ENCODE data around the gene FOXK2. TPM values are rescaled to one million over a fixed set of nuclear protein-coding genes. Genes with fewer than 3 reads are reported as not detected.
A peak's percentile ranks its signal among the peaks of the same experiment; 100 is the strongest.
"Not testable (repeated sequence)": the region's sequence is repeated elsewhere in the genome, so short reads cannot be mapped to it uniquely, and the experiment has no call there.

Gene FOXK2
- total RNA-seq, 4 donors from 2014 or later: 40.4 to 76.7 (median 52.4) TPM

GRCh38 chr17:82570277-82570676 lies 50.7 kb downstream of the FOXK2 start:
- WGBS, 2 donors: 91 to 93% methylated on average over 6 to 9 of the region's 9 CpGs
- no peak for DNase-seq (ENCODE audit: low spot score in 2 of 2)
- TF ChIP-seq POLR2A (IDR thresholded peaks at IDR 0.05) (no peak), CTCF (IDR thresholded peaks at IDR 0.05) (no peak)
- H3K4me3 ChIP-seq (ENCODE audit: low read depth, poor library complexity, severe bottlenecking): no peak overlapping the region
- intact Hi-C loops (cut with DNase I; ENCODE audit: low total_unique reads): no loop called here

- peak in 1 of 2 donors; percentile 79 for DNase-seq (ENCODE audit: low spot score in 2 of 2)
- intact Hi-C loops (cut with DNase I; ENCODE audit: low total_unique reads): no loop called here
- TF ChIP-seq CTCF (IDR thresholded peaks at IDR 0.05) (no peak), POLR2A (IDR thresholded peaks at IDR 0.05) (no peak)
- WGBS, 2 donors: 91 to 92% methylated on average over 6 of the region's 6 CpGs
- H3K4me3 ChIP-seq (ENCODE audit: low read depth, poor library complexity, severe bottlenecking): no peak overlapping the region
These were observed 52.3 kb downstream of the FOXK2 start for GRCh38 chr17:82571855-82572254.

GRCh38 chr17:82574041-82574440 lies 54.5 kb downstream of the FOXK2 start:
- DNase-seq (ENCODE audit: low spot score in 2 of 2): no peak
- TF ChIP-seq CTCF (IDR thresholded peaks at IDR 0.05): no peak
- no peak for TF ChIP-seq POLR2A (IDR thresholded peaks at IDR 0.05)
- intact Hi-C loops (cut with DNase I; ENCODE audit: low total_unique reads): no loop called here
- no peak overlapping the region for H3K4me3 ChIP-seq (ENCODE audit: low read depth, poor library complexity, severe bottlenecking)
- 84 to 88% methylated on average over 11 of the region's 11 CpGs for WGBS, 2 donors

- WGBS, 2 donors: 85 to 96% methylated on average over 17 to 43 of the region's 52 CpGs
- H3K4me3 ChIP-seq (ENCODE audit: low read depth, poor library complexity, severe bottlenecking); intact Hi-C loops (cut with DNase I; ENCODE audit: low total_unique reads): not testable (repeated sequence)
These were observed 56.2 kb downstream of the FOXK2 start for GRCh38 chr17:82575581-82576221.

GRCh38 chr17:82577300-82577699 lies 57.8 kb downstream of the FOXK2 start:
- no peak for DNase-seq (ENCODE audit: low spot score in 2 of 2)
- TF ChIP-seq CTCF (IDR thresholded peaks at IDR 0.05) (no peak), POLR2A (IDR thresholded peaks at IDR 0.05) (no peak)
- intact Hi-C loops (cut with DNase I; ENCODE audit: low total_unique reads): no loop called here
- WGBS, 2 donors: 92 to 94% methylated on average over 18 of the region's 18 CpGs
- H3K4me3 ChIP-seq (ENCODE audit: low read depth, poor library complexity, severe bottlenecking): no peak overlapping the region

More at GRCh38 chr17:82575581-82576221, 56.2 kb downstream of the FOXK2 start:
- DNase-seq (ENCODE audit: low spot score in 2 of 2): not testable (repeated sequence)

- 64 to 92% methylated on average over 4 of the region's 4 CpGs for WGBS, 2 donors
- H3K4me3 ChIP-seq (ENCODE audit: low read depth, poor library complexity, severe bottlenecking); intact Hi-C loops (cut with DNase I; ENCODE audit: low total_unique reads); DNase-seq (ENCODE audit: low spot score in 2 of 2): not testable (repeated sequence)
These were observed 60.4 kb downstream of the FOXK2 start for GRCh38 chr17:82579969-82580368.

GRCh38 chr17:82582213-82582612 lies 62.7 kb downstream of the FOXK2 start:
- WGBS, 2 donors: 69 to 77% methylated on average over 6 to 8 of the region's 8 CpGs
- intact Hi-C loops (cut with DNase I; ENCODE audit: low total_unique reads): no loop called here
- no peak for DNase-seq (ENCODE audit: low spot score in 2 of 2)
- no peak for TF ChIP-seq POLR2A (IDR thresholded peaks at IDR 0.05)
- no peak for TF ChIP-seq CTCF (IDR thresholded peaks at IDR 0.05)
- no peak overlapping the region for H3K4me3 ChIP-seq (ENCODE audit: low read depth, poor library complexity, severe bottlenecking)
